ENCODE data around the gene ECSIT. TPM values are rescaled to one million over a fixed set of nuclear protein-coding genes. Genes with fewer than 3 reads are reported as not detected.

The ECSIT gene
- total and polyA plus RNA-seq, 8 donors, result 15.6 to 119 (median 73.4) TPM

- Histone ChIP-seq H3K9me3 (no peaks in the 10 kb centered on the region), H3K27me3 (no peaks in the 10 kb centered on the region), H3K27ac (peak within 1 kb of the TSS; percentile 96 to 98 (median 97)), H3K4me3 (peak within 1 kb of the TSS; percentile 78 to 100 (median 98)), H3K36me3 (peaks cover 2 to 31% (median 18%) of the 10 kb centered on the region in 4 donors), H3K4me1 (peaks cover 5 to 26% (median 20%) of the 10 kb centered on the region in 4 donors)
- intact Hi-C loops (cut with DNase I; ENCODE audit: low total_unique reads), result no loop called here
- no peak for TF ChIP-seq POLR2A (IDR thresholded peaks at IDR 0.05)
- peak; percentile 48 to 90 (median 65) for TF ChIP-seq POLR2AphosphoS5 (IDR thresholded peaks at IDR 0.05)
- DNase-seq, result peak; percentile 94 to 98
- 0 to 1% (median 0%) methylated on average over 19 to 65 of the region's 65 CpGs for WGBS, 5 donors
These were observed 23.3 kb downstream of the ECSIT start, which contains the start of gene ZNF653 for GRCh38 chr19:11505504-11506100. Gene ZNF653 (minus strand): TSS chr19:11505839. CDS start chr19:11505786, 53 bp downstream.

- no peaks in the 10 kb centered on the region for H3K9me3 ChIP-seq
- DNase-seq, result peak; percentile 98 to 99
- peak overlapping the region; percentile 78 to 100 (median 98) for H3K4me3 ChIP-seq
- peak overlapping the region; percentile 96 to 98 (median 97) for H3K27ac ChIP-seq
- WGBS, 5 donors, result 0 to 1% (median 1%) methylated on average over 1 to 33 of the region's 33 CpGs
- no peaks in the 10 kb centered on the region for H3K27me3 ChIP-seq
- H3K36me3 ChIP-seq, result peaks cover 0 to 31% (median 16%) of the 10 kb centered on the region in 4 donors
- intact Hi-C loops (cut with DNase I; ENCODE audit: low total_unique reads), result no loop called here
- TF ChIP-seq POLR2AphosphoS5 (IDR thresholded peaks at IDR 0.05), result peak in 2 of 3 donors; percentile 18 to 75
- no peak for TF ChIP-seq EP300 (IDR thresholded peaks at IDR 0.05)
- H3K4me1 ChIP-seq, result peaks cover 5 to 26% (median 20%) of the 10 kb centered on the region in 4 donors
These were observed 23.9 kb downstream of the ECSIT start for GRCh38 chr19:11505032-11505503.

- 30 to 55% (median 46%) methylated on average over 7 of the region's 7 CpGs for WGBS, 5 donors
- peak overlapping the region; percentile 78 to 100 (median 98) for H3K4me3 ChIP-seq
- TF ChIP-seq CTCF (IDR thresholded peaks at IDR 0.05) (no peak), EP300 (IDR thresholded peaks at IDR 0.05) (no peak), POLR2AphosphoS5 (IDR thresholded peaks at IDR 0.05) (no peak), POLR2A (IDR thresholded peaks at IDR 0.05) (no peak)
- intact Hi-C loops (cut with DNase I; ENCODE audit: low total_unique reads), result no loop called here
- H3K27me3 ChIP-seq, result no peaks in the 10 kb centered on the region
- peaks cover 5 to 26% (median 20%) of the 10 kb centered on the region in 4 donors for H3K4me1 ChIP-seq
- peak overlapping the region; percentile 96 to 98 (median 97) for H3K27ac ChIP-seq
- H3K9me3 ChIP-seq, result no peaks in the 10 kb centered on the region
- no peak for DNase-seq
- H3K36me3 ChIP-seq, result peaks cover 0 to 31% (median 15%) of the 10 kb centered on the region in 4 donors
These were observed 24.4 kb downstream of the ECSIT start for GRCh38 chr19:11504502-11505031.

GRCh38 chr19:11499890-11500420 is 29.0 kb downstream of the ECSIT start:
- no peak for DNase-seq

More at GRCh38 chr19:11499890-11500420, 29.0 kb downstream of the ECSIT start:
- no peaks in the 10 kb centered on the region for H3K27me3 ChIP-seq
- peaks cover 7 to 65% (median 44%) of the 10 kb centered on the region in 4 donors for H3K36me3 ChIP-seq
- H3K4me1 ChIP-seq, result peaks cover 5 to 9% (median 7%) of the 10 kb centered on the region in 4 donors
- H3K4me3 ChIP-seq, result no peak overlapping the region
- TF ChIP-seq POLR2A (IDR thresholded peaks at IDR 0.05) (no peak), EP300 (IDR thresholded peaks at IDR 0.05) (no peak), CTCF (IDR thresholded peaks at IDR 0.05) (no peak), POLR2AphosphoS5 (IDR thresholded peaks at IDR 0.05) (no peak)
- H3K9me3 ChIP-seq, result no peaks in the 10 kb centered on the region
- 67 to 80% (median 70%) methylated on average over 7 of the region's 7 CpGs for WGBS, 5 donors
- H3K27ac ChIP-seq, result no peak overlapping the region
- intact Hi-C loops (cut with DNase I; ENCODE audit: low total_unique reads), result loop anchor here (10.0 kb wide), 1 partner anchor 85 kb away; no protein-coding TSS in a partner anchor
